PFSK-1 (cell line): Measurements from ENCODE around the gene GCN1.

ENCODE experiments used
- FOXP2 ChIP-seq: optimal IDR thresholded peaks from 2 replicates; pipeline ENCODE3; 2011; ENCODE audit warnings: borderline replicate concordance, control low read depth, inconsistent platforms; ENCODE audit not compliant: insufficient read depth; ENCODE audit errors: extremely low read length, extremely low read depth
- POLR2AphosphoS5 ChIP-seq: IDR thresholded peaks from 2 replicates; pipeline ENCODE4 v1.6.1; 2012; ENCODE audit warnings: low read depth, mild to moderate bottlenecking, control low read depth, low read length, moderate library complexity
- REST ChIP-seq, 2 experiments: IDR thresholded peaks; 2 replicates each; pipeline versions ENCODE4 v1.6.1 to v1.8.0; 2011 to 2012; ENCODE audit warnings: low read depth in 2 of 2, low read length in 2 of 2, control low read depth in 1 of 2, inconsistent platforms in 1 of 2, mild to moderate bottlenecking in 1 of 2, moderate library complexity in 1 of 2; ENCODE audit not compliant: insufficient read depth in 1 of 2
- SIN3A ChIP-seq: IDR thresholded peaks from 2 replicates; pipeline ENCODE4 v1.6.1; 2012; ENCODE audit warnings: mild to moderate bottlenecking, low read length, moderate library complexity, borderline replicate concordance; ENCODE audit not compliant: insufficient read depth
- TAF1 ChIP-seq: IDR thresholded peaks from 2 replicates; pipeline ENCODE4 v1.6.1; 2012; ENCODE audit warnings: low read length, control low read depth, borderline replicate concordance; ENCODE audit not compliant: insufficient read depth

The GCN1 gene

GRCh38 chr12:120230326-120230973 lies 35.9 kb upstream of the GCN1 start:
- TF ChIP-seq FOXP2 (no peak), REST (IDR thresholded peaks at IDR 0.05; ENCODE audit: insufficient read depth in 1 of 2, low read depth in 2 of 2, low read length in 2 of 2) (no peak), SIN3A (peak; percentile 39; the same call in 1 of the 2 replicates)

- TF ChIP-seq TAF1 (no peak), FOXP2 (no peak), SIN3A (no peak), REST (IDR thresholded peaks at IDR 0.05; ENCODE audit: insufficient read depth in 1 of 2, low read depth in 2 of 2, low read length in 2 of 2) (no peak), POLR2AphosphoS5 (no peak)
Observed at GRCh38 chr12:120229487-120230325, 35.2 kb upstream of the GCN1 start.

- TF ChIP-seq SIN3A = no peak
- no peak for TF ChIP-seq REST (IDR thresholded peaks at IDR 0.05; ENCODE audit: insufficient read depth in 1 of 2, low read depth in 2 of 2, low read length in 2 of 2)
- no peak for TF ChIP-seq POLR2AphosphoS5
- TF ChIP-seq TAF1 = no peak
- TF ChIP-seq FOXP2 = no peak
Observed at GRCh38 chr12:120229071-120229486, 34.6 kb upstream of the GCN1 start.

GRCh38 chr12:120228291-120229070 lies 34.0 kb upstream of the GCN1 start:
- TF ChIP-seq REST (IDR thresholded peaks at IDR 0.05; ENCODE audit: insufficient read depth in 1 of 2, low read depth in 2 of 2, low read length in 2 of 2) (no peak), FOXP2 (no peak), TAF1 (no peak), SIN3A (no peak), POLR2AphosphoS5 (no peak)
